BLaER1 (cell line): ENCODE data around the gene ECHDC1.

Experiments used
- H3K27ac ChIP-seq: shearing (Covaris generic); formaldehyde crosslinking; 2 replicates; pipeline ENCODE4 v1.8.1; 2022
- H3K27me3 ChIP-seq: shearing (Covaris generic); formaldehyde crosslinking; 2 replicates; pipeline ENCODE4 v1.8.1; 2022
- H3K36me3 ChIP-seq: shearing (Covaris generic); formaldehyde crosslinking; 2 replicates; pipeline ENCODE4 v1.8.1; 2022
- H3K4me1 ChIP-seq: shearing (Covaris generic); formaldehyde crosslinking; 2 replicates; pipeline ENCODE4 v1.8.1; 2022
- H3K4me2 ChIP-seq: shearing (Covaris generic); formaldehyde crosslinking; 2 replicates; pipeline ENCODE4 v1.8.1; 2022
- H3K4me3 ChIP-seq: shearing (Covaris generic); formaldehyde crosslinking; 2 replicates; pipeline ENCODE4 v1.8.1; 2022
- H3K9ac ChIP-seq: shearing (Covaris generic); formaldehyde crosslinking; 2 replicates; pipeline ENCODE4 v1.8.1; 2022
- H3K9me3 ChIP-seq: shearing (Covaris generic); formaldehyde crosslinking; 2 replicates; pipeline ENCODE4 v1.8.1; 2022
- H4K20me1 ChIP-seq: shearing (Covaris generic); formaldehyde crosslinking; 2 replicates; pipeline ENCODE4 v1.8.1; 2022
- Cebpa-rat ChIP-seq: shearing (Covaris generic); IDR thresholded peaks from 2 replicates; pipeline ENCODE4 v1.8.1; 2022

ECHDC1 gene

DNA sequence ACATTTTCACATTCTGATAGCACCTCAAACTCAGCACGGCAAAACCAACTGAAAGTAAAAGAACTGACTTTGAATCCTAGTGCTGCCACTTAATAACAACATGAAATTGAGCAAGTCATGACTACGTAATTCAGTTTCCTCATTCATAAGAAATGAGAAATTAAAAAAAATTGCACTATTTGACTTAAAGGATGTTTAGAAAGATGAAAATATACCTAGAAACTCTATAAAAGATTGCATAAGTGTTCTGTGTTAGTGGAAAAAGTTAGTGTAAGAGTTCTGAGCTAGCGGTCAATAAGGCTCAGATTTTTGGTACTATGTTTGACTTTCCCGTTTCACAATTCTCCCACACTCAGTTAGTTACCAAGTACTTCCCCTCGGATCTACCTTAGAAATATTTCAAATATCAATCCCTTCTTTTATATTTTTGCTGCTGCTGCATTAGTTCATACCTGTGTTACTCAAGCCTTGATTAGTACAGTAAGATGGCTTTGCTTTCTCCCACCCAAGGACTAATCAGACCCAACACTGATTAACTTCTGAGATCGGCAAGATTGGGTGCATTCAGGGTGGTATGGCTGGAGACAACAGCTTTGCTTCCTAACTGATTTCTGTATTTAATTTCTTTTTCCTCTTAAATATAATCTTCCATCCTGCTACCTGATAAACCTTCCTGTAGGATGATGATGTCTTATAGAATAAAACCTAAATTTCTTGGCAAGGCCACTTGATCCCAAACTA lies 25.9 kb downstream of the ECHDC1 start:
- no peak for TF ChIP-seq Cebpa-rat
- H3K36me3 ChIP-seq, result peaks cover 66% of the 10 kb centered on the region
- no peak overlapping the region for H3K27ac ChIP-seq
- H3K4me2 ChIP-seq, result no peak overlapping the region
- H3K4me1 ChIP-seq, result no peaks in the 10 kb centered on the region
- peaks cover 36% of the 10 kb centered on the region; the same call in 1 of the 2 replicates for H4K20me1 ChIP-seq
- no peak overlapping the region for H3K4me3 ChIP-seq
- no peaks in the 10 kb centered on the region for H3K9me3 ChIP-seq
- no peaks in the 10 kb centered on the region for H3K27me3 ChIP-seq
- H3K9ac ChIP-seq, result no peak overlapping the region

GRCh38 chr6:127305741-127306140 lies 37.7 kb downstream of the ECHDC1 start:
- no peaks in the 10 kb centered on the region for H3K27me3 ChIP-seq
- H3K4me1 ChIP-seq, result peaks cover 9% of the 10 kb centered on the region
- peaks cover 39% of the 10 kb centered on the region for H3K9me3 ChIP-seq
- no peak overlapping the region for H3K9ac ChIP-seq
- H4K20me1 ChIP-seq, result peaks cover 43% of the 10 kb centered on the region
- peaks cover 55% of the 10 kb centered on the region for H3K36me3 ChIP-seq
- no peak for TF ChIP-seq Cebpa-rat
- no peak overlapping the region for H3K27ac ChIP-seq
- H3K4me3 ChIP-seq, result no peak overlapping the region
- no peak overlapping the region for H3K4me2 ChIP-seq

GRCh38 chr6:127303917-127304316 lies 39.5 kb downstream of the ECHDC1 start:
- no peak overlapping the region for H3K4me3 ChIP-seq
- no peak overlapping the region for H3K27ac ChIP-seq
- no peak for TF ChIP-seq Cebpa-rat
- peaks cover 49% of the 10 kb centered on the region for H3K36me3 ChIP-seq
- peaks cover 9% of the 10 kb centered on the region for H3K4me1 ChIP-seq
- H3K4me2 ChIP-seq, result no peak overlapping the region
- H3K9ac ChIP-seq, result no peak overlapping the region
- H4K20me1 ChIP-seq, result peaks cover 56% of the 10 kb centered on the region
- H3K9me3 ChIP-seq, result peaks cover 29% of the 10 kb centered on the region
- H3K27me3 ChIP-seq, result no peaks in the 10 kb centered on the region

DNA sequence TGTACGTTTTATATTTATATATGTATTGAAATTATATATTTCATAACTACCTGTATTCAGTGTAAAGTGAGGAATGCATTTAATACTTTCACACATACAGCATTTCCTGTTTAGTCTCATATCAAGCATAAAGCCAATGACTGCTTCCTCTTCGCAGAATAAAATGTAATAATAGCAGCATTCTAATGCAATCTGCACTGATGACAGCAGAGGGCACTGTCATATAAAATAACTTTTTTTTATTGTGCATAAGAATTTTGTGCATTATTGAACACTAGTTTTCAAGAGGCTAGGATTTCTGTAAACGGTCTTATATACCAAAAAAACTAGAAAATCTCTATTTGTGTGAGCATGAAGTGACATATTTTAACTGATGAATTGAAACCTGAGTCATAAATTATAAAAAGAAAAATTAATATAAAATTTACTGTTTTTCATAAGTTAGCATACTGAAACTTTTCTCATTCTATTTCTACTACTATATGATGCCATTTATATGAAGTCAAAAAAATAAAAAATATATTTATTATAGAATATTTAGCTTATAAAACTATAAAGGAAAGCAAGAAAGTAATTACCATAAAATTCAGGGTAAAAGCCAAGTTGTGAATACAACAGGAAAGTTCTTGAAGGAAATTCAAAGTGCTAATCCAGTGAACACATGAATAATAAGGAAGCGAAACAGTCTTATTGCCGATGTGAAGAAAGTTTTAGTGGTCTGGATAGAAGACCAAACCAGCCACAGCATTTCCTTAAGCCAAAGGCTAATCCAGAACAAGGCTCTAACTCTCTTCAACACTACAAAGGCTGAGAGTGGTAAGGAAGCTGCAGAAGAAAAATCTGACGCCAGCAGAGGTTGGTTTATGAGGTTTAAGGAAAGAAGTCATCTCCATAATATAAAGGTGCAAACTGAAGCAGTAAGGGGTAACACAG lies 40.4 kb downstream of the ECHDC1 start:
- Histone ChIP-seq H3K4me1 (peaks cover 9% of the 10 kb centered on the region), H3K27me3 (no peaks in the 10 kb centered on the region), H3K36me3 (peaks cover 50% of the 10 kb centered on the region), H4K20me1 (peaks cover 57% of the 10 kb centered on the region), H3K4me2 (no peak overlapping the region), H3K27ac (no peak overlapping the region), H3K9ac (no peak overlapping the region), H3K9me3 (peaks cover 20% of the 10 kb centered on the region), H3K4me3 (no peak overlapping the region)
- TF ChIP-seq Cebpa-rat, result no peak

DNA sequence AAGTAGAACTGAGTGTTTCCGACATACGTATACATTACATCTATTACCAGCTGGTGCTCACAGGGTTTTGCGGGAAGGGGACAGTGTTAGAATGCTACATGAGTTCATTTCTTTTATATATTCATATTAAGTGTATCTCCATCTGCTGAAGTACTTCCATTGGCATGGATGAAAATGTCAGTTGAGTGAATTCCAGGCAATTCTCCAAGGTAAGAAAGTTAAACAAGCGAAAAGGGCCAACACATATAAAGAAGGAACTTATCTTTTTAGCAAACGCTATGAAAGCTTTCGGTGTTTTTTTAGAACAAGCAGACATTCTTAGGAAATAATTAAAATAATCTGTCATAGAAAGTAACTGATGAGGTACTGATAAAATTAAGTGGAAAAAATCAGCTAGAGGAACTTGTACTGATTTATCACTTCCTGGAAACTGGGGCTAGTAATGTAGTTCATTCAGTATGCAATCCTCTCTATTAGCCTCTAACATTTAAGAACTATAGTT lies 42.2 kb downstream of the ECHDC1 start:
- Histone ChIP-seq H3K27me3 (no peaks in the 10 kb centered on the region), H3K9me3 (peaks cover 9% of the 10 kb centered on the region), H3K27ac (no peak overlapping the region), H3K9ac (no peak overlapping the region), H3K4me1 (peaks cover 9% of the 10 kb centered on the region), H3K4me2 (no peak overlapping the region), H4K20me1 (peaks cover 69% of the 10 kb centered on the region), H3K36me3 (peaks cover 51% of the 10 kb centered on the region), H3K4me3 (no peak overlapping the region)
- no peak for TF ChIP-seq Cebpa-rat

DNA sequence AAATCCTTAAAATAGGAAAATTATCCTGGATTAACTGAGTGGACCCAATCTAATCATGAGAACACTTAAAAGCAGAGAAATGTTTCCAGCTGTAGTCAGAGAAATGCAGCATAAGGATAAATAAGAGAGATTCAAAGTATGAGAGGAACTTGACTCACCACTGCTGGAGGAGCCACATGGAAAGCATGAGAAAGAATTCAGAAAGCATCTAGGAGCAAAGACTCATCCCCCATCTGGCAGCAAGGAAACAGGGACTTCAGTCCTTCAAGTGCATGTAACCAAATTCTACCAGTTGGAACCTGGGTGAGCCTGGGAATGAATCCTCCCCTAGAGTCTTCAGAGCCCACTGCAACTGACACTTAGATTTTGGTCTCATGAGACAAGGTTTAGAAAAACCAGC lies 43.0 kb downstream of the ECHDC1 start:
- Histone ChIP-seq H4K20me1 (peaks cover 69% of the 10 kb centered on the region), H3K4me3 (no peak overlapping the region), H3K4me2 (no peak overlapping the region), H3K4me1 (peaks cover 9% of the 10 kb centered on the region), H3K27me3 (no peaks in the 10 kb centered on the region), H3K27ac (no peak overlapping the region), H3K9ac (no peak overlapping the region), H3K9me3 (0 out of 2 replicates have a peak, but pooled peaks cover 5% of the 10 kb centered on the region), H3K36me3 (peaks cover 53% of the 10 kb centered on the region)
- no peak for TF ChIP-seq Cebpa-rat

DNA sequence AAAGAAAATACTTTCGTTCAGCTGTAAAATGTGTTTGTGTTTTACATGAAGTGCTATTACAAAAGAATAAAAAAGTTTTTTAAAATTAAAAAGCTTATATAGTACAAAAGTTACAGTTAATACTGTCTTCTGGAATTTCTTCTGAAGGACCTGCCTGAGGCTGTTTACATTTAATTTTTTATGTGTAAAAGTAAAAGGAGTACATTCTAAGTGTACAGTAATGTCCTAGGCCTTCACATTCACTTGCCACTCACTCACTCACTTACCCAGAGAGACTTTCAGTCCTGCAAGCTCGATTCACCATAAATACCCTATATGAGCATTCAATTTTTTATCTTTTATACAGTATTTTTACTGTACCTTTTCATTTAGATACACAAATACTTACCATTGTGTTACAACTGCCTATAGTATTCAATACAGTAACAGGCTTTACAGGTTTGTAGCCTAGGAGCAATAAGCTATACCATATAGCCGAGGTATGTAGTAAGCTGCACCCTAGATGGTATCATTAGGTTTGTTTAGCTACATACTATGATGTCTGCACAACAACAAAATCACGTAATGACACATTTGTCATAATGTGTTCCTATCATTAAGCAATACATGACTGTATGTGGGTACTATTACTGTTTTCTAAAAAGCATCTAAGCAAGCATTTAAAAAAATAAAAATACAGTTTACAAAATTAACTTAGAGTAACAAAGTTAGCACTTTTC lies 43.7 kb downstream of the ECHDC1 start:
- H3K36me3 ChIP-seq, result peaks cover 60% of the 10 kb centered on the region
- no peak overlapping the region for H3K4me2 ChIP-seq
- H3K9me3 ChIP-seq, result 0 out of 2 replicates have a peak, but pooled peaks cover 5% of the 10 kb centered on the region
- H4K20me1 ChIP-seq, result peaks cover 71% of the 10 kb centered on the region
- no peak overlapping the region for H3K27ac ChIP-seq
- no peak overlapping the region for H3K4me3 ChIP-seq
- no peak for TF ChIP-seq Cebpa-rat
- H3K9ac ChIP-seq, result no peak overlapping the region
- peaks cover 9% of the 10 kb centered on the region for H3K4me1 ChIP-seq
- H3K27me3 ChIP-seq, result no peaks in the 10 kb centered on the region

- H3K36me3 ChIP-seq, result peaks cover 59% of the 10 kb centered on the region
- peaks cover 4% of the 10 kb centered on the region for H3K4me1 ChIP-seq
- no peak overlapping the region for H3K9ac ChIP-seq
- H3K9me3 ChIP-seq, result 0 out of 2 replicates have a peak, but pooled peaks cover 5% of the 10 kb centered on the region
- no peak for TF ChIP-seq Cebpa-rat
- H3K4me3 ChIP-seq, result no peak overlapping the region
- no peaks in the 10 kb centered on the region for H3K27me3 ChIP-seq
- peaks cover 69% of the 10 kb centered on the region for H4K20me1 ChIP-seq
- H3K27ac ChIP-seq, result no peak overlapping the region
- no peak overlapping the region for H3K4me2 ChIP-seq
Measured at GRCh38 chr6:127298475-127298874, 44.9 kb downstream of the ECHDC1 start.

GRCh38 chr6:127297502-127298070 lies 45.8 kb downstream of the ECHDC1 start:
- Histone ChIP-seq H3K27ac (no peak overlapping the region), H3K9me3 (0 out of 2 replicates have a peak, but pooled peaks cover 5% of the 10 kb centered on the region), H4K20me1 (peaks cover 66% of the 10 kb centered on the region), H3K4me1 (no peaks in the 10 kb centered on the region), H3K36me3 (peaks cover 66% of the 10 kb centered on the region), H3K9ac (no peak overlapping the region), H3K4me3 (no peak overlapping the region), H3K27me3 (no peaks in the 10 kb centered on the region), H3K4me2 (no peak overlapping the region)
- no peak for TF ChIP-seq Cebpa-rat
